K562 (cell line): ENCODE data around the gene EPX.

Experiments used
- E2F6 ChIP-seq, 2 experiments: IDR thresholded peaks; 2 replicates each; pipeline ENCODE4 v1.6.1; 2011; ENCODE audit warnings: borderline replicate concordance in 1 of 2, control low read depth in 1 of 2, low read depth in 1 of 2, low read length in 1 of 2, mild to moderate bottlenecking in 1 of 2, mixed read lengths in 1 of 2, moderate library complexity in 1 of 2; ENCODE audit not compliant: insufficient read depth in 1 of 2, insufficient read length in 1 of 2, poor library complexity in 1 of 2, severe bottlenecking in 1 of 2; ENCODE audit errors: extremely low read depth in 1 of 2
- SMAD2 ChIP-seq: fragments of 150-350 bp; IDR thresholded peaks from 2 replicates; pipeline ENCODE4 v1.6.1; 2014; ENCODE audit warnings: low read depth, mild to moderate bottlenecking, low read length
- TBL1XR1 ChIP-seq, 2 experiments: IDR thresholded peaks; 2 replicates each; pipeline ENCODE4 v1.6.1; 2012; ENCODE audit warnings: improper control_type of control experiment in 2 of 2, low read length in 2 of 2, mild to moderate bottlenecking in 1 of 2
- ZBTB43 ChIP-seq: sonication (generic); formaldehyde crosslinking; IDR thresholded peaks from 2 replicates; pipeline ENCODE4 v1.8.0; 2023; ENCODE audit warnings: mild to moderate bottlenecking, missing genetic modification reagents

- no peak for TF ChIP-seq ZBTB43
- no peak for TF ChIP-seq E2F6 (IDR thresholded peaks at IDR 0.05; ENCODE audit: borderline replicate concordance in 1 of 2, extremely low read depth in 1 of 2, insufficient read depth in 1 of 2, insufficient read length in 1 of 2, low read depth in 1 of 2, low read length in 1 of 2, poor library complexity in 1 of 2, severe bottlenecking in 1 of 2)
- TF ChIP-seq SMAD2 = no peak
- TF ChIP-seq TBL1XR1 (IDR thresholded peaks at IDR 0.05; ENCODE audit: low read length in 2 of 2) = no peak
These were observed 23.2 kb downstream of the EPX start for GRCh38 chr17:58215685-58216084.
